Natural killer cell (primary cell): ENCODE results near the gene EIF1. TPM values are rescaled to one million over a fixed set of nuclear protein-coding genes. Genes with fewer than 3 reads are reported as not detected.
A peak's percentile ranks its signal among the peaks of the same experiment; 100 is the strongest.

ENCODE experiments used
- ATAC-seq, 3 donors: fragments of 150-1000 bp in 2 of 3; fragments of 200-7000 bp in 1 of 3; cut with Tn5 transposase; 1 replicate in 1 of 3; 2 replicates in 2 of 3; pipeline ENCODE4 v1.10.0; 2021; ENCODE audit warnings: mild to moderate bottlenecking in 2 of 3, moderate library complexity in 2 of 3
- DNase-seq, 2 donors: peaks; one replicate each; pipeline versions ENCODE4 v3.0.0 to v3.0.0-alpha.2; 2013 to 2021; ENCODE audit warnings: mixed read lengths in 1 of 2
- H3K27ac ChIP-seq: one replicate; pipeline ENCODE4 v1.5.1; 2013; ENCODE audit warnings: mild to moderate bottlenecking, low read length
- H3K27me3 ChIP-seq: one replicate; pipeline ENCODE4 v1.6.1; 2013; ENCODE audit warnings: low read length; ENCODE audit not compliant: control insufficient read depth, insufficient read depth
- H3K36me3 ChIP-seq: one replicate; pipeline ENCODE4 v1.6.1; 2013; ENCODE audit warnings: low read length; ENCODE audit not compliant: control insufficient read depth, insufficient read depth
- H3K4me1 ChIP-seq: one replicate; pipeline ENCODE4 v1.6.1; 2013; ENCODE audit warnings: low read length; ENCODE audit not compliant: control insufficient read depth, insufficient read depth
- H3K4me3 ChIP-seq: one replicate; pipeline ENCODE4 v1.5.1; 2013; ENCODE audit warnings: low read length
- H3K9me3 ChIP-seq: one replicate; pipeline ENCODE4 v1.6.1; 2013; ENCODE audit warnings: low read length; ENCODE audit not compliant: control insufficient read depth, insufficient read depth
- H3K27ac Mint-ChIP-seq, 2 donors: one replicate each; pipeline ENCODE4 v1.8.0; 2022; ENCODE audit warnings: mild to moderate bottlenecking in 2 of 2, mixed read lengths in 2 of 2, moderate library complexity in 1 of 2
- H3K27me3 Mint-ChIP-seq, 2 donors: one replicate each; pipeline ENCODE4 v1.8.0; 2022; ENCODE audit warnings: low read depth in 2 of 2, mixed read lengths in 2 of 2
- H3K36me3 Mint-ChIP-seq: one replicate; pipeline ENCODE4 v1.8.0; 2022; ENCODE audit warnings: mixed read lengths
- H3K4me1 Mint-ChIP-seq, 2 donors: one replicate each; pipeline ENCODE4 v1.8.0; 2022; ENCODE audit warnings: mixed read lengths in 2 of 2
- H3K4me3 Mint-ChIP-seq: one replicate; pipeline ENCODE4 v1.8.0; 2022; ENCODE audit warnings: mild to moderate bottlenecking, moderate library complexity, mixed read lengths
- H3K9me3 Mint-ChIP-seq, 2 donors: one replicate each; pipeline ENCODE4 v1.8.0; 2022; ENCODE audit warnings: mixed read lengths in 2 of 2
- WGBS: methylation state at CpG from one replicate; pipeline ENCODE4 v1.1.7; 2013; ENCODE audit warnings: missing lambda C conversion rate; ENCODE audit not compliant: insufficient coverage; 5-methylcytosine and 5-hydroxymethylcytosine counted together
- intact Hi-C: fragments of 100-400 bp; cut with micrococcal nuclease; formaldehyde crosslinking; loops from one replicate; pipeline ENCODE4 v1.14.2; 2022
- total RNA-seq, 4 donors: library from RNA; stranded (reverse); fragments of 120-200 nt in 1 of 4; gene quantifications; one replicate each; pipeline versions ENCODE4 v1.2.3 to v1.2.4, GENCODE V29; 2013 to 2022
- TF ChIP-seq, protein P1 (sequence below): fragments of 200-600 bp; IDR thresholded peaks from one replicate; pipeline ENCODE4 v1.8.0; 2022; ENCODE audit warnings: antibody characterized with exemption

The EIF1 gene
- total RNA-seq, 3 donors from 2014 or later (not counting 1 experiment from before 2014, with no cell fraction given) = 2,034 to 2,368 (median 2,279) TPM

- Mint-ChIP-seq H3K9me3 (no peaks in the 10 kb centered on the region), H3K36me3 (peaks cover 34% of the 10 kb centered on the region), H3K27me3 (no peaks in the 10 kb centered on the region), H3K4me3 (peak overlapping the region; percentile 68), H3K4me1 (peaks cover 54 to 61% of the 10 kb centered on the region in 2 donors), H3K27ac (peak overlapping the region; percentile 99 to 100)
- intact Hi-C loops = no loop called here
- no peak for ATAC-seq
- Histone ChIP-seq H3K36me3 (peaks cover 55% of the 10 kb centered on the region), H3K27me3 (no peaks in the 10 kb centered on the region), H3K9me3 (no peaks in the 10 kb centered on the region), H3K27ac (no peak overlapping the region), H3K4me1 (peaks cover 21% of the 10 kb centered on the region), H3K4me3 (no peak overlapping the region)
- peak in 1 of 2 donors; percentile 47 for DNase-seq
- WGBS = 93% methylated on average over 11 of the region's 11 CpGs
- TF ChIP-seq, protein P1, sequence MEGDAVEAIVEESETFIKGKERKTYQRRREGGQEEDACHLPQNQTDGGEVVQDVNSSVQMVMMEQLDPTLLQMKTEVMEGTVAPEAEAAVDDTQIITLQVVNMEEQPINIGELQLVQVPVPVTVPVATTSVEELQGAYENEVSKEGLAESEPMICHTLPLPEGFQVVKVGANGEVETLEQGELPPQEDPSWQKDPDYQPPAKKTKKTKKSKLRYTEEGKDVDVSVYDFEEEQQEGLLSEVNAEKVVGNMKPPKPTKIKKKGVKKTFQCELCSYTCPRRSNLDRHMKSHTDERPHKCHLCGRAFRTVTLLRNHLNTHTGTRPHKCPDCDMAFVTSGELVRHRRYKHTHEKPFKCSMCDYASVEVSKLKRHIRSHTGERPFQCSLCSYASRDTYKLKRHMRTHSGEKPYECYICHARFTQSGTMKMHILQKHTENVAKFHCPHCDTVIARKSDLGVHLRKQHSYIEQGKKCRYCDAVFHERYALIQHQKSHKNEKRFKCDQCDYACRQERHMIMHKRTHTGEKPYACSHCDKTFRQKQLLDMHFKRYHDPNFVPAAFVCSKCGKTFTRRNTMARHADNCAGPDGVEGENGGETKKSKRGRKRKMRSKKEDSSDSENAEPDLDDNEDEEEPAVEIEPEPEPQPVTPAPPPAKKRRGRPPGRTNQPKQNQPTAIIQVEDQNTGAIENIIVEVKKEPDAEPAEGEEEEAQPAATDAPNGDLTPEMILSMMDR = no peak
Observed at GRCh38 chr17:41692722-41693521, 4.2 kb downstream of the EIF1 start.

- ATAC-seq (peak in 1 of 3 donors; percentile 14), DNase-seq (peak in 1 of 2 donors; percentile 22)
- no peaks in the 10 kb centered on the region for H3K9me3 Mint-ChIP-seq
- peaks cover 33 to 41% of the 10 kb centered on the region in 2 donors for H3K4me1 Mint-ChIP-seq
- TF ChIP-seq, protein P1 = no peak
- H3K4me3 Mint-ChIP-seq = peak overlapping the region; percentile 25
- H3K27me3 Mint-ChIP-seq = no peaks in the 10 kb centered on the region
- Histone ChIP-seq H3K27me3 (no peaks in the 10 kb centered on the region), H3K4me3 (no peak overlapping the region), H3K27ac (no peak overlapping the region), H3K9me3 (no peaks in the 10 kb centered on the region), H3K4me1 (peaks cover 13% of the 10 kb centered on the region), H3K36me3 (peaks cover 46% of the 10 kb centered on the region)
- intact Hi-C loops = no loop called here
- peaks cover 27% of the 10 kb centered on the region for H3K36me3 Mint-ChIP-seq
- H3K27ac Mint-ChIP-seq = peak overlapping the region; percentile 35 to 99
- WGBS = 95% methylated on average over 6 of the region's 7 CpGs
Observed at GRCh38 chr17:41695134-41695661, 6.5 kb downstream of the EIF1 start.

DNA sequence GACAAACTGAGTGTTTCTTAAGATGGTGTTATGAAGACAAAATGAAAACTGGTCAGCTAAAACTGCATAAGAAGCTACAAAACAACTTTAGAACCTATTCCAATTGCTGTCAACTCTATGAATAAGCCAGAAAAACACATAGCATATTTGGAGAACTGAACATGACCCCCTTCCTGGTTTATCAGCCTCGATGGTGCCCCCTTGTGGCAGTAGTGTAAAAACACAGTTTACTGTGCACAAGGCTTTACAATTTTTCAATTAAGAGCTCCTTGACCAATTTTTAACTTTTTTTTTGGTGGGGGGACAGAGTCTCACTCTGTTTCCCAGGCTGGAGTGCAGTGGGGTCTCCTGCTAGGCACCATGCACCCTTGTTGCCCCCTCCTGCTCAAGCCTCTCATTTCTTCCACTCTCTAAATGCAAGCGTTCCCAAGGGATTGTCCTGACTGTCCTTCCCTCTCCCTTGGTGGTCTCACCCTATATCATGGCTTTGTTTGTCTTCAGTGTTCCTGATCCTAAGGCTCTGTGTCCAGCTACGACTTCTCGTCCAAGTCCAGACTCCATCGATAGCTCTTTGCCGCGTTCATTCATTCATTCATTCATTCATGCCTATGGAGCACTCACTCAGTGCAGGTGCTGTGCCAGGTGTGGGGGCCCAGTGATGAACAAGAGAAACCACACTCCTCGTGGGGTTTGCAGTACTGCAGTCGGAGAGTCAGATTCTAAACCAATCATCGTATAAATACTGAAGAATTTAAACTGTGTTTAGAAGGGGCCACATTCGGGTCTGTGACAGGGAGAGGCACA, 7.5 kb downstream of the EIF1 start:
- peaks cover 37% of the 10 kb centered on the region for H3K36me3 ChIP-seq
- ATAC-seq (peak; percentile 48 to 77 (median 66)), DNase-seq (peak; percentile 61 to 90)
- H3K36me3 Mint-ChIP-seq = peaks cover 20% of the 10 kb centered on the region
- H3K4me1 Mint-ChIP-seq = peaks cover 24 to 31% of the 10 kb centered on the region in 2 donors
- H3K27me3 ChIP-seq = no peaks in the 10 kb centered on the region
- no peaks in the 10 kb centered on the region for H3K9me3 ChIP-seq
- peak overlapping the region; percentile 35 to 99 for H3K27ac Mint-ChIP-seq
- peak overlapping the region; percentile 17 for H3K4me3 Mint-ChIP-seq
- H3K27me3 Mint-ChIP-seq = no peaks in the 10 kb centered on the region
- 56% methylated on average over 10 of the region's 11 CpGs for WGBS
- H3K4me3 ChIP-seq = no peak overlapping the region
- H3K9me3 Mint-ChIP-seq = no peaks in the 10 kb centered on the region
- H3K4me1 ChIP-seq = peaks cover 7% of the 10 kb centered on the region
- intact Hi-C loops = no loop called here
- H3K27ac ChIP-seq = no peak overlapping the region
- TF ChIP-seq, protein P1 = peak; percentile 80
